WTC11 (cell line): ENCODE results near the gene PKIG. TPM values are rescaled to one million over a fixed set of nuclear protein-coding genes. Genes with fewer than 3 reads are reported as not detected.

Experiments
- ATAC-seq: fragments of 200-7000 bp; cut with Tn5 transposase; 2 replicates; pipeline ENCODE4 v1.10.0; 2021; ENCODE audit warnings: mild to moderate bottlenecking, moderate library complexity
- Bru-seq: library from RNA; stranded (reverse); fragments of 400-500 nt; gene quantifications from one replicate; lab custom pipeline; 2021; lab: Mats Ljungman, UMichigan
- CTCF ChIA-PET: fragments of 300-600 bp; sonication (Branson Sonifier 250); formaldehyde crosslinking; loops from one replicate; lab custom pipeline; 2021; ENCODE audit warnings: antibody characterized with exemption; lab: Charles Lee
- POLR2A ChIA-PET: fragments of 350-600 bp; sonication (Branson Sonifier 250); formaldehyde crosslinking; loops from one replicate; lab custom pipeline; 2021; ENCODE audit warnings: antibody characterized with exemption; lab: Charles Lee
- DNase-seq: peaks from one replicate; pipeline ENCODE4 v3.0.0; 2021; ENCODE audit warnings: low spot score
- H3K27ac Mint-ChIP-seq: 2 replicates; pipeline ENCODE4 v1.8.0; 2021; ENCODE audit warnings: mixed read lengths
- H3K27me3 Mint-ChIP-seq: 2 replicates; pipeline ENCODE4 v1.8.0; 2021; ENCODE audit warnings: low read depth, mild to moderate bottlenecking, moderate library complexity, mixed read lengths
- H3K36me3 Mint-ChIP-seq: 2 replicates; pipeline ENCODE4 v1.8.0; 2021; ENCODE audit warnings: mixed read lengths
- H3K4me1 Mint-ChIP-seq: 2 replicates; pipeline ENCODE4 v1.8.0; 2022; ENCODE audit warnings: mixed read lengths
- H3K4me3 Mint-ChIP-seq: 2 replicates; pipeline ENCODE4 v1.8.0; 2021; ENCODE audit warnings: mild to moderate bottlenecking, moderate library complexity, mixed read lengths
- H3K9me3 Mint-ChIP-seq: 2 replicates; pipeline ENCODE4 v1.8.0; 2021; ENCODE audit warnings: mixed read lengths
- ATF1 ChIP-seq: sonication (generic); formaldehyde crosslinking; IDR thresholded peaks from 2 replicates; pipeline ENCODE4 v1.8.1; 2023; ENCODE audit warnings: mild to moderate bottlenecking, moderate library complexity, missing genetic modification reagents
- CBFB ChIP-seq: sonication (generic); formaldehyde crosslinking; IDR thresholded peaks from 2 replicates; pipeline ENCODE4 v1.8.1; 2022; ENCODE audit warnings: mild to moderate bottlenecking, low read depth, missing genetic modification reagents
- EMX1 ChIP-seq: fragments of 250-450 bp; sonication (Bioruptor Pico); IDR thresholded peaks from 2 replicates; pipeline ENCODE4 v1.8.0; 2021; ENCODE audit warnings: mild to moderate bottlenecking
- ETV6 ChIP-seq: sonication (generic); formaldehyde crosslinking; IDR thresholded peaks from 2 replicates; pipeline ENCODE4 v1.8.1; 2022; ENCODE audit warnings: mild to moderate bottlenecking, missing genetic modification reagents
- JAZF1 ChIP-seq: fragments of 250-450 bp; sonication (Bioruptor Pico); IDR thresholded peaks from 2 replicates; pipeline ENCODE4 v1.9.0; 2021; ENCODE audit warnings: moderate library complexity, mild to moderate bottlenecking, inconsistent platforms
- KAT7 ChIP-seq: sonication (generic); formaldehyde crosslinking; IDR thresholded peaks from 2 replicates; pipeline ENCODE4 v1.8.1; 2023; ENCODE audit warnings: missing genetic modification reagents, mild to moderate bottlenecking, borderline replicate concordance
- NFYB ChIP-seq: sonication (generic); formaldehyde crosslinking; conservative IDR thresholded peaks from 2 replicates; pipeline ENCODE4 v1.8.0; 2022; ENCODE audit warnings: low read depth, missing genetic modification reagents
- NR2C2 ChIP-seq: sonication (generic); formaldehyde crosslinking; IDR thresholded peaks from 2 replicates; pipeline ENCODE4 v1.8.0; 2022; ENCODE audit warnings: mild to moderate bottlenecking, missing genetic modification reagents
- STAT6 ChIP-seq: sonication (generic); formaldehyde crosslinking; conservative IDR thresholded peaks from 2 replicates; pipeline ENCODE4 v1.8.1; 2023; ENCODE audit warnings: mild to moderate bottlenecking, low read depth, missing genetic modification reagents, moderate library complexity
- TP53 ChIP-seq: sonication (generic); formaldehyde crosslinking; IDR thresholded peaks from 2 replicates; pipeline ENCODE4 v1.8.1; 2023; ENCODE audit warnings: mild to moderate bottlenecking, missing genetic modification reagents
- ZNF263 ChIP-seq: sonication (generic); formaldehyde crosslinking; IDR thresholded peaks from 2 replicates; pipeline ENCODE4 v1.8.1; 2022; ENCODE audit warnings: low read depth, mild to moderate bottlenecking, moderate library complexity, missing genetic modification reagents
- ZNF396 ChIP-seq: fragments of 250-450 bp; sonication (Bioruptor Pico); IDR thresholded peaks from 2 replicates; pipeline ENCODE4 v1.8.0; 2021; ENCODE audit warnings: mild to moderate bottlenecking, moderate library complexity, borderline replicate concordance
- ZNF416 ChIP-seq: fragments of 250-450 bp; sonication (Bioruptor Pico); IDR thresholded peaks from 2 replicates; pipeline ENCODE4 v1.9.0; 2021; ENCODE audit warnings: mild to moderate bottlenecking, inconsistent platforms
- long read RNA-seq, 3 experiments: library from RNA in 1 of 3; library from capped mRNA in 1 of 3; library from polyadenylated mRNA in 1 of 3; unstranded in 2 of 3; stranded (forward) in 1 of 3; transcript quantifications; one replicate each; pipeline ENCODE4 v2.0.0, GENCODE V29; 2021
- total RNA-seq: library from RNA; stranded (reverse); gene quantifications from 3 replicates; pipeline ENCODE4 v1.2.3, GENCODE V29; 2021
- TF ChIP-seq, protein P1 (sequence below): sonication (generic); formaldehyde crosslinking; IDR thresholded peaks from 2 replicates; pipeline ENCODE4 v1.8.0; 2023; ENCODE audit warnings: missing genetic modification reagents, mild to moderate bottlenecking, borderline replicate concordance
- TF ChIP-seq, protein P2 (sequence below): sonication (generic); formaldehyde crosslinking; IDR thresholded peaks from 2 replicates; pipeline ENCODE4 v1.8.1; 2022; ENCODE audit warnings: mild to moderate bottlenecking, moderate library complexity, missing genetic modification reagents
- TF ChIP-seq, protein P3 (sequence below): sonication (generic); formaldehyde crosslinking; IDR thresholded peaks from 2 replicates; pipeline ENCODE4 v1.8.1; 2022; ENCODE audit warnings: mild to moderate bottlenecking, missing genetic modification reagents, moderate library complexity, borderline replicate concordance

The PKIG gene
- total RNA-seq (22.7 to 28.1 TPM (median 24.4 TPM) in 3 replicates), Bru-seq, nascent RNA (percentile 55 among the genes with signal in this experiment)
- long read RNA-seq, experiment 1, transcript PKIG-207 (4 exons, 1,191 nt) = major isoform, 51 of 80 reads
- long read RNA-seq, experiment 1, transcript PKIG-206 (5 exons, 1,338 nt) = minor isoform, 17 of 80 reads
- long read RNA-seq, experiment 1, partial matches to known transcripts = 5 of 80 reads
- long read RNA-seq, experiment 1, other reads (novel, unspliced or antisense) = 6 of 80 reads
- long read RNA-seq, experiment 2, transcript PKIG-201 (2 exons, 1,153 nt) = minor isoform, 5 of 44 reads
- long read RNA-seq, experiment 2, transcript PKIG-206 (5 exons, 1,338 nt) = minor isoform, 5 of 44 reads
- long read RNA-seq, experiment 2, transcript PKIG-207 (4 exons, 1,191 nt) = major isoform, 20 of 44 reads
- long read RNA-seq, experiment 2, partial matches to known transcripts = 10 of 44 reads
- long read RNA-seq, experiment 2, other reads (novel, unspliced or antisense) = 2 of 44 reads
- long read RNA-seq, experiment 3, transcript PKIG-207 (4 exons, 1,191 nt) = major isoform, 28 of 41 reads
- long read RNA-seq, experiment 3, partial matches to known transcripts = 0 of 41 reads
- long read RNA-seq, experiment 3, other reads (novel, unspliced or antisense) = 5 of 41 reads

GRCh38 chr20:44582311-44583025 is at the start of gene PKIG:
TSS of gene PKIG (plus strand) at chr20:44582579. CDS start at chr20:44614557, 31,978 bp downstream.
- no peak for ATAC-seq
- POLR2A ChIA-PET = interaction anchor here (0.6 kb wide), 1 partner anchor 651 kb away, joined by 3 read pairs; no protein-coding TSS in a partner anchor
- CTCF ChIA-PET = interaction anchor here (1.1 to 1.2 kb wide), 2 partner anchors 10 to 21 kb away, joined by 3 to 5 read pairs; no protein-coding TSS in a partner anchor

DNA sequence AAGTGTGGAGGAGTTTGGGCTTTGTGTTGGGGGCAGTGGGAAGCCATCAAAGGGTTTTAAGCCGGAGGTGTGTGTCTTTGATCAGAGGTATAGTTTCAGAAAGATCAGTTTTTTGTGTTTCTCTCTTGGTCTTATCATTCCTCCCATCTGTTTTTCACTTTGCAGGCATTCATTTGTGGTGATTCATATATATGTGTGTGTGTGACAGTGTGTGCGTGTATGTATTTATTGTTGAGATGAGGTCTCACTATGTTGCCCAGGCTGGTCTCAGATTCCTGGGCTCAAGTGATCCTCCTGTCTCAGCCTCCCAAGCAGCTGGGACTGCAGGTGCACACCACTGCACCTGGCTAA is 49.4 kb upstream of the PKIG start:
- Mint-ChIP-seq H3K9me3 (no peaks in the 10 kb centered on the region), H3K4me1 (peaks cover 6% of the 10 kb centered on the region; the same call in 1 of the 2 replicates), H3K27me3 (no peaks in the 10 kb centered on the region), H3K36me3 (no peaks in the 10 kb centered on the region), H3K27ac (no peak overlapping the region), H3K4me3 (no peak overlapping the region)
- TF ChIP-seq, protein P1, sequence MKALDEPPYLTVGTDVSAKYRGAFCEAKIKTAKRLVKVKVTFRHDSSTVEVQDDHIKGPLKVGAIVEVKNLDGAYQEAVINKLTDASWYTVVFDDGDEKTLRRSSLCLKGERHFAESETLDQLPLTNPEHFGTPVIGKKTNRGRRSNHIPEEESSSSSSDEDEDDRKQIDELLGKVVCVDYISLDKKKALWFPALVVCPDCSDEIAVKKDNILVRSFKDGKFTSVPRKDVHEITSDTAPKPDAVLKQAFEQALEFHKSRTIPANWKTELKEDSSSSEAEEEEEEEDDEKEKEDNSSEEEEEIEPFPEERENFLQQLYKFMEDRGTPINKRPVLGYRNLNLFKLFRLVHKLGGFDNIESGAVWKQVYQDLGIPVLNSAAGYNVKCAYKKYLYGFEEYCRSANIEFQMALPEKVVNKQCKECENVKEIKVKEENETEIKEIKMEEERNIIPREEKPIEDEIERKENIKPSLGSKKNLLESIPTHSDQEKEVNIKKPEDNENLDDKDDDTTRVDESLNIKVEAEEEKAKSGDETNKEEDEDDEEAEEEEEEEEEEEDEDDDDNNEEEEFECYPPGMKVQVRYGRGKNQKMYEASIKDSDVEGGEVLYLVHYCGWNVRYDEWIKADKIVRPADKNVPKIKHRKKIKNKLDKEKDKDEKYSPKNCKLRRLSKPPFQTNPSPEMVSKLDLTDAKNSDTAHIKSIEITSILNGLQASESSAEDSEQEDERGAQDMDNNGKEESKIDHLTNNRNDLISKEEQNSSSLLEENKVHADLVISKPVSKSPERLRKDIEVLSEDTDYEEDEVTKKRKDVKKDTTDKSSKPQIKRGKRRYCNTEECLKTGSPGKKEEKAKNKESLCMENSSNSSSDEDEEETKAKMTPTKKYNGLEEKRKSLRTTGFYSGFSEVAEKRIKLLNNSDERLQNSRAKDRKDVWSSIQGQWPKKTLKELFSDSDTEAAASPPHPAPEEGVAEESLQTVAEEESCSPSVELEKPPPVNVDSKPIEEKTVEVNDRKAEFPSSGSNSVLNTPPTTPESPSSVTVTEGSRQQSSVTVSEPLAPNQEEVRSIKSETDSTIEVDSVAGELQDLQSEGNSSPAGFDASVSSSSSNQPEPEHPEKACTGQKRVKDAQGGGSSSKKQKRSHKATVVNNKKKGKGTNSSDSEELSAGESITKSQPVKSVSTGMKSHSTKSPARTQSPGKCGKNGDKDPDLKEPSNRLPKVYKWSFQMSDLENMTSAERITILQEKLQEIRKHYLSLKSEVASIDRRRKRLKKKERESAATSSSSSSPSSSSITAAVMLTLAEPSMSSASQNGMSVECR (CRISPR knock-in tag) = no peak
- TF ChIP-seq, protein P2, sequence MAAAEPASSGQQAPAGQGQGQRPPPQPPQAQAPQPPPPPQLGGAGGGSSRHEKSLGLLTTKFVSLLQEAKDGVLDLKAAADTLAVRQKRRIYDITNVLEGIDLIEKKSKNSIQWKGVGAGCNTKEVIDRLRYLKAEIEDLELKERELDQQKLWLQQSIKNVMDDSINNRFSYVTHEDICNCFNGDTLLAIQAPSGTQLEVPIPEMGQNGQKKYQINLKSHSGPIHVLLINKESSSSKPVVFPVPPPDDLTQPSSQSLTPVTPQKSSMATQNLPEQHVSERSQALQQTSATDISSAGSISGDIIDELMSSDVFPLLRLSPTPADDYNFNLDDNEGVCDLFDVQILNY (CRISPR knock-in tag) = no peak
- TF ChIP-seq, protein P3, sequence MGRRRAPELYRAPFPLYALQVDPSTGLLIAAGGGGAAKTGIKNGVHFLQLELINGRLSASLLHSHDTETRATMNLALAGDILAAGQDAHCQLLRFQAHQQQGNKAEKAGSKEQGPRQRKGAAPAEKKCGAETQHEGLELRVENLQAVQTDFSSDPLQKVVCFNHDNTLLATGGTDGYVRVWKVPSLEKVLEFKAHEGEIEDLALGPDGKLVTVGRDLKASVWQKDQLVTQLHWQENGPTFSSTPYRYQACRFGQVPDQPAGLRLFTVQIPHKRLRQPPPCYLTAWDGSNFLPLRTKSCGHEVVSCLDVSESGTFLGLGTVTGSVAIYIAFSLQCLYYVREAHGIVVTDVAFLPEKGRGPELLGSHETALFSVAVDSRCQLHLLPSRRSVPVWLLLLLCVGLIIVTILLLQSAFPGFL (CRISPR knock-in tag) = no peak
- TF ChIP-seq CBFB (CRISPR knock-in tag) (no peak), ATF1 (no peak), NR2C2 (CRISPR knock-in tag) (no peak), NFYB (CRISPR knock-in tag) (no peak), ZNF263 (no peak), JAZF1 (CRISPR knock-in tag) (no peak), ZNF416 (CRISPR knock-in tag) (no peak), TP53 (CRISPR knock-in tag) (no peak)
- ATAC-seq (no peak), DNase-seq (no peak)
- CTCF ChIA-PET = no interaction called here
- POLR2A ChIA-PET = no interaction called here

More at GRCh38 chr20:44582311-44583025, at the start of gene PKIG:
- Mint-ChIP-seq H3K27ac (no peak within 1 kb of the TSS), H3K36me3 (no peaks in the 10 kb centered on the region), H3K9me3 (no peaks in the 10 kb centered on the region), H3K4me1 (peaks cover 41% of the 10 kb centered on the region), H3K4me3 (no peak within 1 kb of the TSS), H3K27me3 (no peaks in the 10 kb centered on the region; the same call in 1 of the 2 replicates)
- no peak for DNase-seq
- TF ChIP-seq KAT7 (CRISPR knock-in tag) = no peak
- no peak for TF ChIP-seq EMX1 (CRISPR knock-in tag)

GRCh38 chr20:44533928-44534327 is 48.5 kb upstream of the PKIG start:
- Mint-ChIP-seq H3K4me1 (peaks cover 6% of the 10 kb centered on the region; the same call in 1 of the 2 replicates), H3K27ac (no peak overlapping the region), H3K36me3 (no peaks in the 10 kb centered on the region), H3K27me3 (no peaks in the 10 kb centered on the region), H3K9me3 (no peaks in the 10 kb centered on the region), H3K4me3 (no peak overlapping the region)
- CTCF ChIA-PET = no interaction called here
- POLR2A ChIA-PET = no interaction called here
- no peak for DNase-seq
- ATAC-seq = no peak
- TF ChIP-seq, protein P3 (CRISPR knock-in tag) = no peak
- TF ChIP-seq ZNF396 (CRISPR knock-in tag) = no peak
- TF ChIP-seq ETV6 = no peak
- TF ChIP-seq, protein P2 (CRISPR knock-in tag) = no peak
- no peak for TF ChIP-seq STAT6 (CRISPR knock-in tag)
